ENCODE results near the gene RAB18. TPM values are rescaled to one million over a fixed set of nuclear protein-coding genes. Genes with fewer than 3 reads are reported as not detected.
"Not testable (repeated sequence)": the region's sequence is repeated elsewhere in the genome, so short reads cannot be mapped to it uniquely, and the experiment has no call there.

RAB18 gene
- total and polyA plus RNA-seq, 2 donors from 2014 or later: 57.9 to 113 TPM

- DNase-seq: no peak
- H3K9ac ChIP-seq (ENCODE audit: low read length in 3 of 3): no peak overlapping the region
- H3K9me3 ChIP-seq (ENCODE audit: control insufficient read depth in 2 of 3, insufficient read depth in 1 of 3, low read length in 3 of 3): no peaks in the 10 kb centered on the region
- intact Hi-C loops (cut with DNase I): no loop called here
- FAIRE-seq: no peak
- no peak overlapping the region for H3K4me3 ChIP-seq (ENCODE audit: low read length in 3 of 3)
- no peaks in the 10 kb centered on the region for H3K27me3 ChIP-seq (ENCODE audit: control insufficient read depth, insufficient read depth, low read length)
- peaks cover 0 to 5% (median 3%) of the 10 kb centered on the region in 3 donors for H3K4me1 ChIP-seq (ENCODE audit: control insufficient read depth in 2 of 3, insufficient read depth in 2 of 3, low read depth in 1 of 3, low read length in 3 of 3)
- no peak overlapping the region for H3K27ac ChIP-seq (ENCODE audit: low read depth in 2 of 2, low read length in 2 of 2)
- H3K36me3 ChIP-seq (ENCODE audit: control insufficient read depth in 2 of 3, insufficient read depth in 3 of 3, low read length in 3 of 3): no peaks in the 10 kb centered on the region
- TF ChIP-seq CTCF (IDR thresholded peaks at IDR 0.05; ENCODE audit: borderline replicate concordance, extremely low read depth, insufficient read depth): no peak
Observed at GRCh38 chr10:27500886-27501285, 3.2 kb upstream of the RAB18 start.

DNA sequence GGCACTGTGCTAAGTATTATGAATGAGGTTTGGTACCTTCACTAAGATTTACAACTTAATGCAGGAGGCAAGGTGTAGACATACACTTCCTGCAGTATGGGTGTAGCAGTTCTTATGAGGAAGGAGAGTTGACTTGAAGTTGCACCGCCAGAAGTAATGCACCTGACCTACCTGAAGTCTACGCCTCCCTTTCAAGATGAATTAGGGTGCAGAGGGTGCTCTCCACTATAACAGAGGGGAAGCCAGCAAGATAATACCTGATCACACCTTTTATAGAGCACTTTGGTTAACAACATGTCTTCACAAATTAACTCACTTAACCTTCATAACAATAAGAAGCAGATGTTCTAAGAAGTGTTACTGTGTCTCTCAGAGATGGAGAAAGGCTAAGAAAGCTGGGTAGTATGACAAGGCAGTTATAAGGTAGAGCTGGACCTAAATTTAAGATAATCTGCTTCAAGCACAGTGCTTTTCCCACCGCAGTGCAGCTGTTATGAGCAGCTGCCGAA is 552 bp upstream of the RAB18 start:
- H3K27ac ChIP-seq (ENCODE audit: low read depth in 2 of 2, low read length in 2 of 2): peak overlapping the region; percentile 71 to 86
- intact Hi-C loops (cut with DNase I): no loop called here
- H3K4me3 ChIP-seq (ENCODE audit: low read length in 3 of 3): peak overlapping the region; percentile 30 to 88 (median 81)
- H3K9me3 ChIP-seq (ENCODE audit: control insufficient read depth in 2 of 3, insufficient read depth in 1 of 3, low read length in 3 of 3): no peaks in the 10 kb centered on the region
- H3K4me1 ChIP-seq (ENCODE audit: control insufficient read depth in 2 of 3, insufficient read depth in 2 of 3, low read depth in 1 of 3, low read length in 3 of 3): peaks cover 0 to 7% (median 5%) of the 10 kb centered on the region in 3 donors
- H3K9ac ChIP-seq (ENCODE audit: low read length in 3 of 3): peak overlapping the region; percentile 3 to 98 (median 66)
- H3K36me3 ChIP-seq (ENCODE audit: control insufficient read depth in 2 of 3, insufficient read depth in 3 of 3, low read length in 3 of 3): no peaks in the 10 kb centered on the region
- no peak for TF ChIP-seq CTCF (IDR thresholded peaks at IDR 0.05; ENCODE audit: borderline replicate concordance, extremely low read depth, insufficient read depth)
- DNase-seq (no peak), FAIRE-seq (no peak)
- H3K27me3 ChIP-seq (ENCODE audit: control insufficient read depth, insufficient read depth, low read length): no peaks in the 10 kb centered on the region

- H3K4me1 ChIP-seq (ENCODE audit: control insufficient read depth in 2 of 3, insufficient read depth in 2 of 3, low read depth in 1 of 3, low read length in 3 of 3): peaks cover 0 to 7% (median 5%) of the 10 kb centered on the region in 3 donors
- no peaks in the 10 kb centered on the region for H3K36me3 ChIP-seq (ENCODE audit: control insufficient read depth in 2 of 3, insufficient read depth in 3 of 3, low read length in 3 of 3)
- no peaks in the 10 kb centered on the region for H3K9me3 ChIP-seq (ENCODE audit: control insufficient read depth in 2 of 3, insufficient read depth in 1 of 3, low read length in 3 of 3)
- FAIRE-seq (no peak), DNase-seq (peak in 3 of 5 donors; percentile 29 to 58 (median 43))
- peak overlapping the region; percentile 85 to 98 (median 93) for H3K9ac ChIP-seq (ENCODE audit: low read length in 3 of 3)
- no peaks in the 10 kb centered on the region for H3K27me3 ChIP-seq (ENCODE audit: control insufficient read depth, insufficient read depth, low read length)
- intact Hi-C loops (cut with DNase I): no loop called here
- no peak for TF ChIP-seq CTCF (IDR thresholded peaks at IDR 0.05; ENCODE audit: borderline replicate concordance, extremely low read depth, insufficient read depth)
- H3K4me3 ChIP-seq (ENCODE audit: low read length in 3 of 3): peak overlapping the region; percentile 88 to 94 (median 93)
- peak overlapping the region; percentile 86 to 89 for H3K27ac ChIP-seq (ENCODE audit: low read depth in 2 of 2, low read length in 2 of 2)
Observed at GRCh38 chr10:27504808-27505460, 830 bp downstream of the RAB18 start.

DNA sequence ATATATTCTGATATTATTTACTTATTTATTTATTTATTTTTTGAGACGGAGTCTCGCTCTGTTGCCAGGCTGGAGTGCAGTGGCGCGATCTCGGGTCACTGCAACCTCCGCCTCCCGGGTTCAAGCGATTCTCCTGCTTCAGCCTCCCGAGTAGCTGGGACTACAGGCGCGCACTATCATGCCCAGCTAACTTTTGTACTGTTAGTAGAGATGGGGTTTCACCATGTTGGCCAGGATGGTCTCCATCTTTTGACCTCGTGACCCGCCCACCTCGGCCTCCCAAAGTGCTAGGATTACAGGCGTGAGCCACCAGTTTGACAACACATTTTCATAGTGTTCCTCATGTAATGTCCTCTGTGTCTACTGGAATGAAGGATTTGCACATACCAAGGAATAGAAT is 1.4 kb downstream of the RAB18 start:
- H3K9me3 ChIP-seq (ENCODE audit: control insufficient read depth in 2 of 3, insufficient read depth in 1 of 3, low read length in 3 of 3); DNase-seq; H3K36me3 ChIP-seq (ENCODE audit: control insufficient read depth in 2 of 3, insufficient read depth in 3 of 3, low read length in 3 of 3); H3K27ac ChIP-seq (ENCODE audit: low read depth in 2 of 2, low read length in 2 of 2); FAIRE-seq; H3K27me3 ChIP-seq (ENCODE audit: control insufficient read depth, insufficient read depth, low read length); intact Hi-C loops (cut with DNase I); H3K4me1 ChIP-seq (ENCODE audit: control insufficient read depth in 2 of 3, insufficient read depth in 2 of 3, low read depth in 1 of 3, low read length in 3 of 3): not testable (repeated sequence)
- Histone ChIP-seq H3K4me3 (ENCODE audit: low read length in 3 of 3) (peak overlapping the region in 2 of 3 donors; percentile 88 to 94), H3K9ac (ENCODE audit: low read length in 3 of 3) (peak overlapping the region in 1 of 3 donors; percentile 20)
